HPDE6-E6E7 (cell line): ENCODE results near the gene MOB4.

ENCODE experiments used
- DNase-seq: peaks from one replicate; pipeline ENCODE4 v3.0.0; 2011; ENCODE audit warnings: missing footprints; ENCODE audit errors: extremely low spot score

Gene MOB4

GRCh38 chr2:197591339-197592072 lies 75.6 kb downstream of the MOB4 start:
- no peak for DNase-seq

GRCh38 chr2:197596766-197597165 lies 80.9 kb downstream of the MOB4 start:
- DNase-seq, result no peak

GRCh38 chr2:197597166-197597565 lies 81.3 kb downstream of the MOB4 start:
- no peak for DNase-seq

GRCh38 chr2:197598450-197598849 lies 82.6 kb downstream of the MOB4 start:
- DNase-seq, result no peak

GRCh38 chr2:197599285-197599965 lies 83.6 kb downstream of the MOB4 start:
- peak; percentile 50 for DNase-seq

- no peak for DNase-seq
Observed at GRCh38 chr2:197600306-197600705, 84.4 kb downstream of the MOB4 start.

GRCh38 chr2:197601726-197602125 lies 85.9 kb downstream of the MOB4 start:
- no peak for DNase-seq
